Measurements from ENCODE around the gene WDPCP.

DNA sequence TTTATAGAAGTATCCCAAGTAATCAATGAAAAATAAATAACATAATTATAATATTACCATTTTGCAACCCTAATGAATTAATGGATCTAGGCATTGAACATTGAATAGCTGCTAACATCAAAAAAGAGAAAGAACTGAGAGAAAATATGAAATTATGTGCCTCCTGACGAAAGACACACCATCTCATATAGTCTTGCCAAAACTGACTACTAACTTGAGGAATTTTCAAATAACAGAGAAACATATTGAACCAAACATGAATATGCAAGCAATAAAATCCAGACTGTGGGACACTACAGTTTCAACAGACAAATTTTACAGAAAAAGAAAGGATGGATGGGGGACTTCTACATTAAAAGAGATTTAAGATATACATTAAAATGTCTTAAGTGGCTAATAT is 165.7 kb downstream of the WDPCP start:
- TF ChIP-seq, protein P1, sequence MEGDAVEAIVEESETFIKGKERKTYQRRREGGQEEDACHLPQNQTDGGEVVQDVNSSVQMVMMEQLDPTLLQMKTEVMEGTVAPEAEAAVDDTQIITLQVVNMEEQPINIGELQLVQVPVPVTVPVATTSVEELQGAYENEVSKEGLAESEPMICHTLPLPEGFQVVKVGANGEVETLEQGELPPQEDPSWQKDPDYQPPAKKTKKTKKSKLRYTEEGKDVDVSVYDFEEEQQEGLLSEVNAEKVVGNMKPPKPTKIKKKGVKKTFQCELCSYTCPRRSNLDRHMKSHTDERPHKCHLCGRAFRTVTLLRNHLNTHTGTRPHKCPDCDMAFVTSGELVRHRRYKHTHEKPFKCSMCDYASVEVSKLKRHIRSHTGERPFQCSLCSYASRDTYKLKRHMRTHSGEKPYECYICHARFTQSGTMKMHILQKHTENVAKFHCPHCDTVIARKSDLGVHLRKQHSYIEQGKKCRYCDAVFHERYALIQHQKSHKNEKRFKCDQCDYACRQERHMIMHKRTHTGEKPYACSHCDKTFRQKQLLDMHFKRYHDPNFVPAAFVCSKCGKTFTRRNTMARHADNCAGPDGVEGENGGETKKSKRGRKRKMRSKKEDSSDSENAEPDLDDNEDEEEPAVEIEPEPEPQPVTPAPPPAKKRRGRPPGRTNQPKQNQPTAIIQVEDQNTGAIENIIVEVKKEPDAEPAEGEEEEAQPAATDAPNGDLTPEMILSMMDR (IDR thresholded peaks at IDR 0.05), result no peak
- TF ChIP-seq EZH2 (IDR thresholded peaks at IDR 0.05; ENCODE audit: borderline replicate concordance, insufficient read depth, low read depth, low read length, poor library complexity, severe bottlenecking), result no peak

All from B cell (primary cell).